MG63 (cell line): ENCODE measurements around the gene HSDL1. TPM values are rescaled to one million over a fixed set of nuclear protein-coding genes. Genes with fewer than 3 reads are reported as not detected.

Experiments used
- DNase-seq: peaks from one replicate; pipeline ENCODE4 v3.0.0-alpha.2; 2020
- H3K27me3 ChIP-seq: fragments of 250-450 bp; sonication (Bioruptor Pico); 2 replicates; pipeline ENCODE4 v1.5.1; 2020; ENCODE audit warnings: mild to moderate bottlenecking, moderate library complexity
- H3K36me3 ChIP-seq: fragments of 250-450 bp; sonication (Bioruptor Pico); 2 replicates; pipeline ENCODE4 v1.5.1; 2020; ENCODE audit warnings: mild to moderate bottlenecking, moderate library complexity
- H3K4me3 ChIP-seq: fragments of 250-450 bp; sonication (Bioruptor Pico); 2 replicates; pipeline ENCODE4 v1.5.1; 2020; ENCODE audit warnings: mild to moderate bottlenecking, moderate library complexity
- H3K9me3 ChIP-seq: fragments of 250-450 bp; sonication (Bioruptor Pico); 2 replicates; pipeline ENCODE4 v1.5.1; 2020; ENCODE audit warnings: mild to moderate bottlenecking, moderate library complexity
- total RNA-seq: library from RNA; depleted of rRNA; stranded (reverse); fragments of >200 nt; shearing (Covaris generic); gene quantifications from 2 replicates; pipeline ENCODE4 v1.2.3, GENCODE V29; 2014; ENCODE audit warnings: low replicate concordance; rRNA removed

HSDL1 gene
- 5.0 and 7.0 TPM in 2 replicates for total RNA-seq

DNA sequence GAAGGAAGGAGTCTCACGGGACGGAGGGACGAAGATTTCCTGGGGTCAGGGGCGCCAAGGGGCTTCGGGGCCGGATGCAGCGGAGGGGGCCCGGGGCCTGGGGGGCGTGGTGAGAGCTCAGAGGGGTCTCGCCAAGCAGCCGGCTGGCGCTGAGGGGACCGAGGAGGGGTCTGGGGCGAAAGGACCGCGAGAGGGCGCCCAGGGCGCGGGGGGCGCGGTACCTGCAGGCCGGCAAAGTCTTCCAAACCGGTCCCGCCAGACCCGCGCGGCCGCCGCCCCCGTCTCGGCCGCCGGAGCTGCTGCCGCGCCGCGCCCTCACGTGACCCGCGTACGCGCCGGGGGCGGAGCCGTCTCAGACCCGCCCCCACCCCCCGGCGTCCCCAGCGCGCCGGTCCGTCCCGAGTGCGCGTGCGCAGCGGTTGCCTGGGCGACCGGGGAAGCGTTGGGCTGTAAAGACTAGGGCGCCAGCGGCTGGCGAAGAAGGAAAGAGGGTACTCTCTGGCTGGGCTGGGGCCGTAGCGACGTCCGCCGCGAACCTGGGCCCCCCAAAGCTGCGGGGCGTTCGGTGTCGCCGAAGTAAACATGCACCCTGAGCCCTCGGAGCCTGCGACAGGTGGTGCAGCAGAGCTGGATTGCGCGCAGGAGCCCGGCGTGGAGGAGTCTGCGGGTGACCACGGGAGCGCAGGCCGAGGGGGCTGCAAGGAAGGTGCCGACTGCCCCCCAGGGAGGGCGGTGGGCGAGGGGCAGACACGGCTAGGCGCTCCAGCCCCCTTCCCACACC is at the start of gene HSDL1, which contains the start of gene DNAAF1:
HSDL1 (minus strand) TSS at position 319 of the 781 bp plus-strand sequence. CDS start 13,856 bp downstream, outside the sequence.
DNAAF1 (plus strand) TSS at position 450 of the 781 bp plus-strand sequence; CDS start at position 583, 133 bp downstream.
- Histone ChIP-seq H3K36me3 (no peaks in the 10 kb centered on the region), H3K9me3 (no peaks in the 10 kb centered on the region), H3K4me3 (peak within 1 kb of the TSS; percentile 57), H3K27me3 (no peaks in the 10 kb centered on the region)
- DNase-seq = peak; percentile 70

DNA sequence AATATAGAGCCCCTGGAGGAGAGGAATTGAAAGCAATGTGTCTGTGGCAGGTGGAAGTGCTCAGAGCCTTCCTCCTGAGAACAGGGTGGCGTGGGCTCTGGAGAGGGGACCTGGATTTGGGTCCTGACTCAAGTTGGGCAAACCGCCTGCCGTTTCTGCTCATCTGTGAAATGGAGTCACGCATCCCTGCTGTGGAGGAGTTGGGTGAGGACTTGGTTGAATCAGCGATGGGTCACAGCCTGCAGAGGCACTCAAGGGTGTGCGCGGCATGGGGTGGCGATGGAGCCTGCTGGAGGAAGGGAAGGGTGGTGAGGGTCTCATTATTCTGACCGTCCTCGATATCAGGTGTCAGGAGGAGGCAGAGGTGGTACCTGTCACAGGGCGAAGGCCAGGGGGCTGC is 49.0 kb upstream of the HSDL1 start:
- Histone ChIP-seq H3K36me3 (no peaks in the 10 kb centered on the region), H3K9me3 (no peaks in the 10 kb centered on the region), H3K4me3 (no peak overlapping the region), H3K27me3 (no peaks in the 10 kb centered on the region)
- no peak for DNase-seq

- DNase-seq = no peak
- Histone ChIP-seq H3K9me3 (no peaks in the 10 kb centered on the region), H3K4me3 (no peak overlapping the region), H3K36me3 (no peaks in the 10 kb centered on the region), H3K27me3 (no peaks in the 10 kb centered on the region)
These were observed 48.5 kb upstream of the HSDL1 start for GRCh38 chr16:84193480-84193879.

- Histone ChIP-seq H3K36me3 (no peaks in the 10 kb centered on the region), H3K9me3 (no peaks in the 10 kb centered on the region), H3K4me3 (no peak overlapping the region), H3K27me3 (no peaks in the 10 kb centered on the region)
- no peak for DNase-seq
These were observed 46.5 kb upstream of the HSDL1 start for GRCh38 chr16:84191466-84191865.

DNA sequence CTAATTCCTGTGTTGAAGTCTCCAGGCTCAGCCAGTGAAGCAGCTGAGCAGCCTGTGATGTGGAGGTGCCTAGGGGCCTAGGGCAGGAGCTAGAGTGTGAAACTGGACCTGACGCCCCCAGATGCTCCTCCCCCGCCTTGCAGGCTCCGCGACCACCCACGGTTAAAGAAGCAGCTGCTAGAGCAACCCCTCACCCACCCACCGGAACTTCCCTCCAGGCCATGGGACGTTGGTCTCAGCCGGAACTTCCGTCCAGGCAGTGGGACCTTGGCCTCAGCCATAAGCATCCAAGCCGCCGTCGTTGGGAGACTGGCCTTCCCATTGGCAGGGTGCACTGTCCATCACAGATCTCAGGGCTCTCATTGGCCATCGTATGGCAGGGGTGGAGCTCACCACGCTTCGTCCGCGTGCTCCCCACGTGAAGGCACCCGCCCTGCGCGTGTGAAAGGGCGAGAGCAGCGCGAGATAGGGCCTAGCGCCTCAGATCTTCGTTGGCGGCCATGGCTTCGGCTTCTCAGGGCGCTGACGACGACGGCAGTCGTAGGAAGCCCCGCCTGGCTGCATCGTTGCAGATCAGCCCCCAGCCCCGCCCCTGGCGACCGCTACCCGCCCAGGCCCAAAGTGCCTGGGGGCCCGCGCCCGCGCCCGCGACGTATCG is 45.9 kb upstream of the HSDL1 start, which contains the start of gene ADAD2:
ADAD2 (plus strand) TSS at position 427 of the 658 bp plus-strand sequence; CDS start at position 501, 74 bp downstream.
- Histone ChIP-seq H3K27me3 (no peaks in the 10 kb centered on the region), H3K36me3 (no peaks in the 10 kb centered on the region), H3K4me3 (no peak within 1 kb of the TSS), H3K9me3 (no peaks in the 10 kb centered on the region)
- no peak for DNase-seq

GRCh38 chr16:84186685-84187437 is 41.9 kb upstream of the HSDL1 start, which contains the start of gene TAF1C:
Gene TAF1C, minus strand, starts transcription at chr16:84187057. Its CDS starts 2,069 bp downstream, at chr16:84184988.
- H3K27me3 ChIP-seq = no peaks in the 10 kb centered on the region
- no peaks in the 10 kb centered on the region for H3K9me3 ChIP-seq
- no peaks in the 10 kb centered on the region; the same call in none of the 2 replicates for H3K36me3 ChIP-seq
- DNase-seq = peak; percentile 80
- peak within 1 kb of the TSS; percentile 85 for H3K4me3 ChIP-seq

- H3K9me3 ChIP-seq = no peaks in the 10 kb centered on the region
- DNase-seq = no peak
- no peaks in the 10 kb centered on the region for H3K27me3 ChIP-seq
- no peak overlapping the region for H3K4me3 ChIP-seq
- H3K36me3 ChIP-seq = no peaks in the 10 kb centered on the region; the same call in none of the 2 replicates
These were observed 39.8 kb upstream of the HSDL1 start for GRCh38 chr16:84184775-84185174.

DNA sequence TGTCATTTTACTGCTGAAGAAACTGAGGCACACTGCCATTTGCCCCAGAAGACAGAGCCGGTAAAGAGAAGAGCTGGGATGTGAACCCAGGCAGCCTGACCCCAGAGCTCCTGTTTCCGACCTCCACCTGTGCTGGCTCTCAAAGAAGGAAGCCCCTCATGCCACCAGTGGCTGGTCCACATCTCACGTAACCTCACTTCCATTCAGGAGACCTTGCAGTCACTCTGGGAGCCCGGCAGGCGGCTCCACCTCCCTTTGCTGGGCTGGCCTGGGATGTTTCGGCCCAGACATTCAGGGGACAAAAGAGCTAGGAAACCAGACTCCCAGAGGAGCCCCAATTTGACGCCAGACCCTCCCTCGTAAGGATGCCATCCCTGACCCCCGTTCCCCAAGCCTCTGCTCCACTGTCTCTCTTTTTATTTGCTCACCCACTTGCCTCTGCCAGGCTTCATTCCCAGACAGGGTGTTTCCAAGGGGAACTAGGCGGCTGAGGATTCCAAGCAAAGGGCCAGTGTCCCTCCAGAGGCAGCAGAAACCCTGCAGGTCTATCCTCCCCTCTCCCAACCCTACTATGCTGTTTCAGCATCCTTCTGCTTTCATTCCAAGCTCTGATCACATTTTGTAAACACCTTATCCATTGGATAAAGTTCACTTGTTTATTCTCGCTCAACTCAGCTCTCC is 39.1 kb upstream of the HSDL1 start:
- Histone ChIP-seq H3K4me3 (no peak overlapping the region), H3K36me3 (no peaks in the 10 kb centered on the region; the same call in none of the 2 replicates), H3K9me3 (no peaks in the 10 kb centered on the region), H3K27me3 (no peaks in the 10 kb centered on the region)
- no peak for DNase-seq

- H3K36me3 ChIP-seq = no peaks in the 10 kb centered on the region; the same call in none of the 2 replicates
- H3K27me3 ChIP-seq = no peaks in the 10 kb centered on the region
- DNase-seq = no peak
- no peaks in the 10 kb centered on the region for H3K9me3 ChIP-seq
- no peak overlapping the region for H3K4me3 ChIP-seq
These were observed 38.5 kb upstream of the HSDL1 start for GRCh38 chr16:84183572-84183875.

- no peaks in the 10 kb centered on the region; the same call in none of the 2 replicates for H3K36me3 ChIP-seq
- no peaks in the 10 kb centered on the region for H3K9me3 ChIP-seq
- no peak for DNase-seq
- no peaks in the 10 kb centered on the region for H3K27me3 ChIP-seq
- H3K4me3 ChIP-seq = no peak overlapping the region
These were observed 37.9 kb upstream of the HSDL1 start for GRCh38 chr16:84182680-84183571.

GRCh38 chr16:84182104-84182503 is 37.1 kb upstream of the HSDL1 start:
- no peak for DNase-seq
- Histone ChIP-seq H3K9me3 (no peaks in the 10 kb centered on the region), H3K36me3 (no peaks in the 10 kb centered on the region; the same call in none of the 2 replicates)

DNA sequence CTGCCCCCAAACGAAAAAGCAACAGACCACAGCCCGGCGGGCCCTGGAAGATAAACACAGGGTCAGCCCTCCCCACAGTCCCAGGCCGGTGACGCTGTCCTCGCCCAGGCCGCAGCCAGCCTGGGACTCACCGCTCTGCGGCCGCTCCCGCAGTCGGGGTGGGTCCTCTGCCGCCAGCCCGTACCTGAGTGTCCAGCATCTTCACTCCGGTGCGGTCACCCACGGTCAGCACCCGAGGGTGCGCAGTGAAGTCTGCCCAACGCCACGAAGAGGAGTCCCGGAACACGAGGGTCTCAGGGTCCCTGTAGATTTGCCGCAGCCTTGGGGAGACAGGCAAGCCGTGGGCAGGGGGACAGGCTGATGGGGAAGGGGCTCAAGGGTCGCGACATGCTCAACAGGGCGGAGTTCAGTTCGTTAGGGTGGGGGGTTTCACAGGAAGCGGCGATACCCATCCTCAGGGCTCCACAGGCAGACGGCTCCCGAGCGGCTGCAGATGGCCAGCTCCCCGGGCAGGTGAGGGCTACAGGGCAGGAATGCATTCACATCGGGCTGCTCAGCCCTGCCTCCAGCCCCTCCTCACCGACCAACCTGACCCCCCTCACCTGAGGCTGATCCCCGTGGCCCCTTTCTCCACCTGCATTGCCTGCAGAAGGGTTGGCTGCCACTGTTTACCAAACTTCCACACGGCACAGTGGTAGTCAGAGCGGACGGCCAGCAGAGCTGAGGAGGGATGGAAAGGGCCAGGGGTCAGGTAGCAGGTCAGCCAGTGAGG is 36.4 kb upstream of the HSDL1 start:
- DNase-seq = no peak
- H3K27me3 ChIP-seq = no peaks in the 10 kb centered on the region
- no peaks in the 10 kb centered on the region; the same call in none of the 2 replicates for H3K36me3 ChIP-seq
- no peaks in the 10 kb centered on the region for H3K9me3 ChIP-seq
- H3K4me3 ChIP-seq = no peak overlapping the region

More at GRCh38 chr16:84182104-84182503, 37.1 kb upstream of the HSDL1 start:
- Histone ChIP-seq H3K27me3 (no peaks in the 10 kb centered on the region), H3K4me3 (no peak overlapping the region)

DNA sequence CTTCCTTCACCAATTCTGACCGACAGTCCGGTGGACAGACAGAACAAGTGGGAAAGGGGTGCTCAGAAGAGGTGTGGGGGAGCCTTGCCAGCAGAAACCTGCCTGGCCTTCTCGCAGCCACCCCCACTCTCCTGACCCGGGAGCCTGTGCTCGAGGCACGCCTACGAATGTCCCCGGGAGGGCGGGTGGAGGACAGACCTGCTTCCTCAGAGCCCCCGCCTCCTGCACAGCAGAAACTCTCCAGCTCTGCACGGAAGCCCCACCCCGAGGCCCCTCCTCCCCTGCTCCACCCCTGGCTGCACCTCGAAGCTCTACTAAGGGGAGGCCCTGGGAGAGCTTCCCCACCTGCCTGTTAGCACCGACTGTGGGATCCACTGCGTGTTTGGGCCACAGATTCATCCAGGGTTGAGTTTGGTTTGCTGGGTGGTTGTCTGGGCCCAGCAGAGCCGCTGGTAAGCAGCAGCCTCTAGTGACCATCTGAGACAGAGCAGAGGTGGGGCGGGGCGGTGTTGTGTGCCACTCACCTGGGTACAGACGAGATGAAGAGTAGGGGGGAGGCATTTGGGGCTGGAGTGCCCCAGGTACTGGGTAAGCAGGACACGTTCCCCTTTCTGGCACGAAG is 35.7 kb upstream of the HSDL1 start:
- Histone ChIP-seq H3K27me3 (no peaks in the 10 kb centered on the region), H3K9me3 (no peaks in the 10 kb centered on the region), H3K4me3 (no peak overlapping the region), H3K36me3 (no peaks in the 10 kb centered on the region; the same call in none of the 2 replicates)
- DNase-seq = no peak

DNA sequence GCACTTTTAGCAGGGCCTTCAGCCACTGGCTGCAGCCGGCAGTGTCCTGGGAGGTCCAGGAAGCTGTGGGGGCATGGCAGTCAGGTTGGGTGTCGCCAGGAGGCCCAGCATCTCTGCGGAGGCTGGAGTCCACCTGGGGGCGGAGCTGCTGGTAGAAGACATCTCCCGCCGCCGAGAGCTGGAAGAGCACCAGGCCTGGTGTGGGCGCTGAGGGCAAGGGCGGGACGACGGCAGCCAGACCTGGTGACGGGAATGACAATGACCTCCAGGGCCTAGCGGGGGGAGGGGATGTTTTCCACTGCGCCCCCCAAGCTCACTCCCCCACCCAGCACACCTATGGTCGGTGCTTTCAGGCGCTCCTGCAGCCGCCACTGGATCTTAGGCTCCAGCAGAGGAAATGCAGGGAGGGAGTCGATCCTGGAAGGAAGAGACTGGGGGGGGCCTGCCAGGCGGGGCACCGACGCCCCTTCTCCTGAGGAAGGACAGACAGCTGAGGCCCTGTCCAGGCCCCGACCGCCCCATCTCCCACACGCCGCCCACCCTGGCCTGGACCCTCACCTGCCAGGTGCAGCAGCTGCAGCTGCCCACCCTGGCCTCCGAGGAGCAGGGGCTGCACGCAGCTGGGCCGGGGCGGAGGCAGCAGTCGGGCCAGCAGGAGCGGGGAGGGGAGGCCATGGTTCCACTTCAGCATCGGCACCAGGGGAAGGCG is 34.8 kb upstream of the HSDL1 start:
- DNase-seq = no peak
- H3K9me3 ChIP-seq = no peaks in the 10 kb centered on the region
- H3K27me3 ChIP-seq = no peaks in the 10 kb centered on the region
- no peaks in the 10 kb centered on the region; the same call in none of the 2 replicates for H3K36me3 ChIP-seq
- H3K4me3 ChIP-seq = no peak overlapping the region
